SK-N-MC (cell line): ENCODE data around the gene EIF2S2.
"Not testable (repeated sequence)": the region's sequence is repeated elsewhere in the genome, so short reads cannot be mapped to it uniquely, and the experiment has no call there.

Source experiments
- DNase-seq: peaks from one replicate; pipeline ENCODE4 v3.0.0-alpha.2; 2011; ENCODE audit warnings: low read depth, low spot score
- H3K27ac ChIP-seq: fragments of 200-600 bp; sonication (generic); 2 replicates; pipeline ENCODE4 v1.5.1; 2016; ENCODE audit warnings: mixed run types
- H3K36me3 ChIP-seq: fragments of 200-600 bp; sonication (generic); 2 replicates; pipeline ENCODE4 v1.6.1; 2017; ENCODE audit warnings: antibody characterized with exemption, low read length, mixed read lengths; ENCODE audit not compliant: insufficient read depth
- H3K4me3 ChIP-seq: fragments of 200-600 bp; sonication (generic); 2 replicates; pipeline ENCODE4 v1.5.1; 2016
- H3K9ac ChIP-seq: fragments of 200-600 bp; sonication (generic); 2 replicates; pipeline ENCODE4 v1.8.0; 2017; ENCODE audit warnings: mixed run types, mixed read lengths; ENCODE audit not compliant: insufficient read length
- H3K9me3 ChIP-seq: fragments of 200-600 bp; sonication (generic); 2 replicates; pipeline ENCODE4 v1.6.1; 2017; ENCODE audit warnings: low read depth, mild to moderate bottlenecking, antibody characterized with exemption, low read length, moderate library complexity, mixed read lengths
- EZH2 ChIP-seq: fragments of 200-600 bp; sonication (generic); IDR thresholded peaks from one replicate; pipeline ENCODE4 v1.6.1; 2017; ENCODE audit warnings: antibody characterized with exemption
- FOXP2 ChIP-seq: optimal IDR thresholded peaks from 2 replicates; pipeline ENCODE3; 2011; ENCODE audit warnings: mild to moderate bottlenecking, moderate library complexity; ENCODE audit not compliant: insufficient read depth; ENCODE audit errors: extremely low read length, control extremely low read depth
- POLR2AphosphoS5 ChIP-seq: IDR thresholded peaks from 2 replicates; pipeline ENCODE4 v1.6.1; 2012; ENCODE audit warnings: mild to moderate bottlenecking, low read depth, low read length, borderline replicate concordance

The EIF2S2 gene

DNA sequence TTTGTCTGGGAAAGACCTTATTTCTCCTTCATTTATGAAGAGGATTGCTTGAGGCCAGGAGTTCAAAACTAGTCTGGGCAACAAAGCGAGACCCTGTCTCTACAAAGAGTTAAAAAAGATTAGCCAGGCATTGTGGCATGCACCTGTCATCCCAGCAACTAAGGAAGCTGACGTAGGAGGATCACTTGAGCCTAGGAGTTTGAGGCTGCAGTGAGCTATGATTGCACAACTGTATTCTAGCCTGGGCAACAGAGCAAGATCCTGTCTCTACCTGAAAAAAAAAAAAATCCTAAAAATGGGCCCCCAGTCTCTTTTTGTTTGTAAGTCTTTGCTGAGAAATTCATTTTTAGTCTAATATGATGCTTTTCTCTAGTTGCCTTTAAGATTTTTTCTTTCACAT is 29.2 kb upstream of the EIF2S2 start:
- H3K9me3 ChIP-seq, result no peaks in the 10 kb centered on the region
- no peaks in the 10 kb centered on the region for H3K36me3 ChIP-seq
- H3K27ac ChIP-seq, result no peak overlapping the region
- H3K9ac ChIP-seq, result no peak overlapping the region
- TF ChIP-seq FOXP2 (no peak), POLR2AphosphoS5 (no peak), EZH2 (no peak)
- H3K4me3 ChIP-seq, result no peak overlapping the region
- DNase-seq, result no peak

DNA sequence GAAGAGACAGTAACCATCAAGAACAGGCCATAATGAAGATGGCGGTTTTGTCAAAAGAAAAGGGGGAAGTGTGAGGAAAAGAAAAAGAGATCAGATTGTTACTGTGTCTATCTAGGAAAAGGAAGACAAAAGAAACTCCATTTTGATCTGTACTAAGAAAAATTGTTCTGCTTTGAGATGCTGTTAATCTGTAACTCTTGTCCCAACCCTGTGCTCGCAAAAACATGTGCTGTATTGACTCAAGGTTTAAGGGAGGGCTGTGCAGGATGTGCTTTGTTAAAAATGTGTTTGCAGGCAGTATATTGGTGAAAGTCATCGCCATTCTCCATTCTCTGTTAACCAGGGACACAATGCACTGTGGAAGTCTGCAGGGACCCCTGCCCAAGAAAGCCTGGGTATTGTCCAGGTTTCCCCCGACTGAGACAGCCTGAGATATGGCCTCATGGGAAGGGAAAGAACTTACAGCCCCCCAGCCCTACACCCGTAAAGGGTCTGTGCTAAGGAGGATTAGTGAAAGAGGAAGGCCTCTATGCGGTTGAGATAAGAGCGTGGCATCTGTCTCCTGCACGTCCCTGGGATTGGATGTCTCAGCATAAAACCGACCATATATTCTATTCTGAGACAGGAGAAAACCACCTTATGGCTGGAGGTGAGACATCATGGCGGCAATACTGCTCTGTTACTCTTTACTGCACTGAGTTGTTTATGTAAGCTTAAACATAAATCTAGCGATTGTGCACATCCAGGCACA is 23.7 kb upstream of the EIF2S2 start:
- not testable (repeated sequence) for H3K9me3 ChIP-seq, H3K9ac ChIP-seq, H3K27ac ChIP-seq, H3K4me3 ChIP-seq, DNase-seq, H3K36me3 ChIP-seq

DNA sequence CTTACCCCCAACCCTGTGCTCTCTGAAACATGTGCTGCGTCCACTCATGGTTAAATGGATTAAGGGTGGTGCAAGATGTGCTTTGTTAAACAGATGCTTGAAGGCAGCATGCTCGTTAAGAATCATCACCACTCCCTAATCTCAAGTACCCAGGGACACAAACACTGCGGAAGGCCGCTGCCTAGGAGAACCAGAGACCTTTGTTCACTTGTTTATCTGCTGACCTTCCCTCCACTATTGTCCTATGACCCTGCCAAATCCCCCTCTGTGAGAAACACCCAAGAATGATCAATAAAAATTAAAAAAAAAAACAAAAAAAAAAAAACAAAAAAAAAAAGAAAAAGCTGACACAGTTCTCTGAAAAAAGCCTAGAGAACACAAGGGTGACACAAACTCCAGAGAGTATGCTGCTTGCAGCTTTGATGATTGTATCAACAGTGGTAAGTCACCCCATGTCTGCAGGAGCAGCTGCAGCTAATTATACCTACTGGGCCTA is 21.4 kb upstream of the EIF2S2 start:
- not testable (repeated sequence) for H3K9ac ChIP-seq, H3K27ac ChIP-seq, H3K36me3 ChIP-seq, H3K9me3 ChIP-seq, DNase-seq, H3K4me3 ChIP-seq

DNA sequence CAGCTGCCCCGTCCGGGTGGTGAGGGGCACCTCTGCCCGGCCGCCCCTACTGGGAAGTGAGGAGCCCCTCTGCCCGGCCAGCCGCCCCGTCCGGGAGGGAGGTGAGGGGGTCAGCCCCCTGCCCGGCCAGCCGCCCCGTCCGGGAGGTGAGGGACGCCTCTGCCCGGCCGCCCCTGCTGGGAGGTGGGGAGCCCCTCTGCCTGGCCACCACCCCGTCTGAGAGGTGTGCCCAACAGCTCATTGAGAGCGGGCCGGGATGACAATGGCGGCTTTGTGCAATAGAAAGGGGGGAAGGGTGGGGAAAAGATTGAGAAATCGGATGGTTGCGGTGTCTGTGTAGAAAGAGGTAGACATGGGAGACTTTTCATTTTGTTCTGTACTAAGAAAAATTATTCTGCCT is 20.9 kb upstream of the EIF2S2 start:
- not testable (repeated sequence) for H3K9me3 ChIP-seq, H3K36me3 ChIP-seq, H3K4me3 ChIP-seq, DNase-seq, H3K9ac ChIP-seq, H3K27ac ChIP-seq

DNA sequence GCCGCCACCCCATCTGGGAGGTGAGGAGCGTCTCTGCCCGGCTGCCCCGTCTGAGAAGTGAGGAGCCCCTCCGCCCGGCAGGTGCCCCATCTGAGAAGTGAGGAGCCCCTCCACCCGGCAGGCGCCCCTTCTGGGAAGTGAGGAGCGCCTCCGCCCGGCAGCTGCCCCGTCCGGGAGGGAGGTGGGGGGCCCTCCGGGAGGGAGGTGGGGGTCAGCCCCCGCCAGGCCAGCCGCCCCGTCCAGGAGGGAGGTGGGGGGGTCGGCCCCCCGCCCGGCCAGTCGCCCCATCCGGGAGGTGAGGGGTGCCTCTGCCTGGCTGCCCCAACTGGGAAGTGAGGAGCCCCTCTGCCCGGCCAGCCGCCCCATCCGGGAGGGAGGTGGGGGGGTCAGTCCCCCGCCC is 20.4 kb upstream of the EIF2S2 start:
- not testable (repeated sequence) for H3K9me3 ChIP-seq, DNase-seq, H3K27ac ChIP-seq, H3K9ac ChIP-seq, H3K4me3 ChIP-seq, H3K36me3 ChIP-seq

DNA sequence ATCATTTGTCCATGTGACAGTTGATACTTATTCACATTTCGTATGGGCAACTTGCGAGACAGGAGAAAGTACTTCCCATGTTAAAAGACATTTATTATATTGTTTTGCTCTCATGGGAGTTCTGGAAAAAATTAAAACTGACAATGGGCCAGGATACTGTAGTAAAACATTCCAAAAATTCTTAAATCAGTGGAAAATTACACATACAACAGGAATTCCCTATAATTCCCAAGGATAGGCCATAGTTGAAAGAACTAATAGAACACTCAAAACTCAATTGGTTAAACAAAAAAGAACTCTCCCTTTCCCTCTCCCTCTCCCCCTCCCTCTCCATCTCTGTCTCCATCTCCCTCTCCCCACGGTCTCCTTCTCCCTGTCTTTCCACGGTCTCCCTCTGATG is 19.4 kb upstream of the EIF2S2 start:
- H3K36me3 ChIP-seq, result no peaks in the 10 kb centered on the region
- no peak overlapping the region for H3K27ac ChIP-seq
- H3K9ac ChIP-seq, result no peak overlapping the region
- TF ChIP-seq POLR2AphosphoS5 (no peak), EZH2 (no peak), FOXP2 (no peak)
- H3K9me3 ChIP-seq, result no peaks in the 10 kb centered on the region
- no peak overlapping the region for H3K4me3 ChIP-seq
- DNase-seq, result no peak

DNA sequence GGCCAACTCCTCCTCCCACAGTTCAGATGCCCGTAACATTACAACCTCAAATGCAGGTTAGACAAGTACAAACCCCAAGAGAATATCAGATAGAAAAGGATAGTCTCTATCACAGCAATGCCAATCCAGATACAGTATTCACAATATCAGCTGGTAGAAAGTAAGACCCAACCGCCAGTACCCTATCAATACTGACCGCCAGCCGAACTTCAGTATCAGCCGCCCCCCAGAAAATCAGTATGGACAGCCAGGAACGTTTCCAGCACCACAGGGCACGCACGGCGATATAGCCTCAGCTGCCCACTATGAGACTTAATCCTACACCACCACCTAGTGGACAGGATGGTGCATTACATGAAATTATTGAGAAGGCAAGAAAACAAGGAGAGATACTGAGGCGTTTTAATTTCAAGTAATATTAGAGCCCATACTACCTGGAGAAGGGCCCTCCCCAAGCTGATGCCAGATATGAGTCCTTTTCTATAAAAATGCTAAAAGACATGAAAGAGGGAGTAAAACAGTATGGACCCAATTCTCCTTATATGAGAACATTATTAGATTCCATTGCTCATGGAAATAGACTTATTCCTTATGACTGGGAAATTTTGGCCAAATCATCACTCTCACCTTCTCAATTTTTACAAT is 17.6 kb upstream of the EIF2S2 start:
- DNase-seq, result peak; percentile 34
- Histone ChIP-seq H3K36me3 (no peaks in the 10 kb centered on the region), H3K27ac (no peak overlapping the region), H3K9ac (peak overlapping the region; percentile 28), H3K9me3 (no peaks in the 10 kb centered on the region), H3K4me3 (peak overlapping the region; percentile 67)
- TF ChIP-seq POLR2AphosphoS5 (no peak), EZH2 (no peak), FOXP2 (no peak)

DNA sequence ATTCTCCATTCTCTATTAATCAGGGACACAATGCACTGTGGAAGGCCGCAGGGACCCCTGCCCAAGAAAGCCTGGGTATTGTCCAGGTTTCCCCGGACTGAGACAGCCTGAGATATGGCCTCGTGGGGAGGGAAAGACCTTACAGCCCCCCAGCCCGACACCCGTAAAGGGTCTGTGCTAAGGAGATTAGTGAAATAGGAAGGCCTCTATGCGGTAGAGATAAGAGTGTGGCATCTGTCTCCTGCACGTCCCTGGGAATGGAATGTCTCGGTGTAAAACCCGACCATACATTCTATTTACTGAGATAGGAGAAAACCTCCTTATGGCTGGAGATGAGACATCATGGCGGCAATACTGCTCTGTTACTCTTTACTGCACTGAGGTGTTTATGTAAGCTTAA is 15.7 kb upstream of the EIF2S2 start:
- H3K9ac ChIP-seq, result no peak overlapping the region
- TF ChIP-seq FOXP2, result no peak
- no peak for TF ChIP-seq POLR2AphosphoS5
- TF ChIP-seq EZH2, result no peak

DNA sequence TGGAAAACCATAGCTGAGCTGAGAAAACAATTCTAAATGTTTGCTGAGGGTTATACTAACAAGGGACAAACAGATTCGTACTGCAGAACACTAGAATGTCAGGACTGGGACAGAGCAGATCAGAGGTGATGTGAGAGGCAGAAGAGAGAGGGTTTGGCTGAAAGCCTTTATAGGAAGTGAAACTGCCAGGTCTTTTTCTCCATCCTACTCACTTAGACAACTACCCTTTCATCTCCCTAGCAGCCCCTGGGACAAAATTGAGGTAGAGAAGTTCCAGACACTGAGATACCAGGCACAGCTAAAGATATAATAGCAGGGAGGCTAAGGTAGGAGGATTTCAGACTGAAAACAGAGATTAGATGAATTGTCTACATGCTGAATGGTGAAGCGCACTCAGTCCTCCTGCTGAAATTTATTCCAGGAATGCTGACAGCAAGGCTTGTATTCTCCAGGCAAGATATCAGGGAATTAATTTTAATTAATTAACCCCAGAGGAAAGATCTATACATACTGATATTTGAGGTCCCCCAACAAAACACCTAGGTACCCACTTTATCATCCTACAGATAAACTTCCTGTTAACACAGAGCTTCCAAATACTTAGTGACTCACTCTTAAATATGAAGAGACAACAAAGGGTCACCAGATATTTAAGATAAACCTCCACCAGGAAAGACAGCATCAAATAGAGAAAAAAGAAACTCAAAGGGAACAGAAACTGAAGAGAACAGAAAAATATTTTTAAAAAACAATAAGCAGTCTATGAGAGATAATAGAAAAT is 12.6 kb upstream of the EIF2S2 start:
- no peak for DNase-seq
- no peaks in the 10 kb centered on the region for H3K9me3 ChIP-seq
- TF ChIP-seq POLR2AphosphoS5 (no peak), FOXP2 (no peak), EZH2 (no peak)

More for the DNA sequence above, 15.7 kb upstream of the EIF2S2 start:
- DNase-seq, result no peak
- Histone ChIP-seq H3K36me3 (no peaks in the 10 kb centered on the region), H3K27ac (no peak overlapping the region), H3K9me3 (no peaks in the 10 kb centered on the region), H3K4me3 (no peak overlapping the region)

More for the DNA sequence above, 12.6 kb upstream of the EIF2S2 start:
- Histone ChIP-seq H3K27ac (no peak overlapping the region), H3K9ac (no peak overlapping the region), H3K4me3 (no peak overlapping the region), H3K36me3 (no peaks in the 10 kb centered on the region)
